ENCODE results near the gene PLEKHM2.

Gene PLEKHM2

GRCh38 chr1:15724949-15725880, 41.1 kb downstream of the PLEKHM2 start:
- DNase-seq (ENCODE audit: low read depth, low spot score) = no peak

GRCh38 chr1:15726508-15726907, 42.4 kb downstream of the PLEKHM2 start:
- DNase-seq (ENCODE audit: low read depth, low spot score) = no peak

- DNase-seq (ENCODE audit: low read depth, low spot score) = no peak
These were observed 42.9 kb downstream of the PLEKHM2 start for GRCh38 chr1:15727021-15727420.

GRCh38 chr1:15727424-15727823, 43.3 kb downstream of the PLEKHM2 start:
- no peak for DNase-seq (ENCODE audit: low read depth, low spot score)

- no peak for DNase-seq (ENCODE audit: low read depth, low spot score)
These were observed 43.9 kb downstream of the PLEKHM2 start for GRCh38 chr1:15727866-15728534.

GRCh38 chr1:15728937-15729657, 45.0 kb downstream of the PLEKHM2 start:
- DNase-seq (ENCODE audit: low read depth, low spot score) = no peak

GRCh38 chr1:15730423-15730822, 46.3 kb downstream of the PLEKHM2 start:
- no peak for DNase-seq (ENCODE audit: low read depth, low spot score)

- DNase-seq (ENCODE audit: low read depth, low spot score) = no peak
These were observed 46.8 kb downstream of the PLEKHM2 start for GRCh38 chr1:15730936-15731335.

- no peak for DNase-seq (ENCODE audit: low read depth, low spot score)
These were observed 47.9 kb downstream of the PLEKHM2 start for GRCh38 chr1:15731735-15732685.

GRCh38 chr1:15732686-15733081, 48.6 kb downstream of the PLEKHM2 start:
- no peak for DNase-seq (ENCODE audit: low read depth, low spot score)

- DNase-seq (ENCODE audit: low read depth, low spot score) = no peak
These were observed 49.2 kb downstream of the PLEKHM2 start for GRCh38 chr1:15733218-15733725.

- DNase-seq (ENCODE audit: low read depth, low spot score) = no peak
These were observed 49.7 kb downstream of the PLEKHM2 start for GRCh38 chr1:15733726-15734226.

- DNase-seq (ENCODE audit: low read depth, low spot score) = no peak
These were observed 50.2 kb downstream of the PLEKHM2 start for GRCh38 chr1:15734296-15734695.

GRCh38 chr1:15734901-15735300, 50.8 kb downstream of the PLEKHM2 start:
- no peak for DNase-seq (ENCODE audit: low read depth, low spot score)

- DNase-seq (ENCODE audit: low read depth, low spot score) = no peak
These were observed 51.4 kb downstream of the PLEKHM2 start for GRCh38 chr1:15735304-15736037.

- DNase-seq (ENCODE audit: low read depth, low spot score) = no peak
These were observed 52.1 kb downstream of the PLEKHM2 start, which contains the start of gene SLC25A34 for GRCh38 chr1:15736038-15736891. Gene SLC25A34, plus strand, starts transcription at chr1:15736258. Its CDS starts 228 bp downstream, at chr1:15736486.

GRCh38 chr1:15736892-15737261, 52.8 kb downstream of the PLEKHM2 start:
- DNase-seq (ENCODE audit: low read depth, low spot score) = no peak

- DNase-seq (ENCODE audit: low read depth, low spot score) = no peak
These were observed 53.5 kb downstream of the PLEKHM2 start for GRCh38 chr1:15737324-15738319.
